NB4 (cell line): ENCODE measurements around the gene SFT2D3.

Experiments used
- DNase-seq: peaks from one replicate; pipeline ENCODE4 v3.0.0; 2010; ENCODE audit warnings: low read depth
- H3K4me3 ChIP-seq: one replicate; pipeline ENCODE4 v1.5.1; 2011; ENCODE audit warnings: mild to moderate bottlenecking, low read depth, low read length, moderate library complexity
- CTCF ChIP-seq: IDR thresholded peaks from one replicate; pipeline ENCODE4 v1.5.1; 2012; ENCODE audit warnings: low read depth, low read length
- MAX ChIP-seq: IDR thresholded peaks from 2 replicates; pipeline ENCODE4 v1.6.1; 2011; ENCODE audit warnings: low read depth, low read length
- MYC ChIP-seq: IDR thresholded peaks from 2 replicates; pipeline ENCODE4 v1.6.1; 2011; ENCODE audit warnings: low read depth, low read length
- POLR2A ChIP-seq: IDR thresholded peaks from 2 replicates; pipeline ENCODE4 v1.6.1; 2011; ENCODE audit warnings: mild to moderate bottlenecking; ENCODE audit not compliant: insufficient read length; ENCODE audit errors: extremely low read depth

The SFT2D3 gene

GRCh38 chr2:127662937-127663565, 38.2 kb upstream of the SFT2D3 start:
- TF ChIP-seq MYC (no peak), CTCF (no peak), POLR2A (no peak), MAX (no peak)

GRCh38 chr2:127663566-127664064, 37.7 kb upstream of the SFT2D3 start:
- TF ChIP-seq MYC = no peak
- TF ChIP-seq POLR2A = no peak
- TF ChIP-seq MAX = no peak
- TF ChIP-seq CTCF = no peak
- DNase-seq = no peak
- H3K4me3 ChIP-seq = no peak overlapping the region

More at GRCh38 chr2:127662937-127663565, 38.2 kb upstream of the SFT2D3 start:
- DNase-seq = no peak
- H3K4me3 ChIP-seq = no peak overlapping the region

GRCh38 chr2:127664065-127664894, 37.0 kb upstream of the SFT2D3 start:
- TF ChIP-seq CTCF (no peak), MAX (no peak), POLR2A (no peak), MYC (no peak)
- no peak for DNase-seq
- H3K4me3 ChIP-seq = no peak overlapping the region

GRCh38 chr2:127664895-127665225, 36.4 kb upstream of the SFT2D3 start:
- no peak overlapping the region for H3K4me3 ChIP-seq
- no peak for TF ChIP-seq POLR2A
- no peak for TF ChIP-seq MYC
- TF ChIP-seq CTCF = no peak
- no peak for TF ChIP-seq MAX
- no peak for DNase-seq

GRCh38 chr2:127665267-127665893, 35.9 kb upstream of the SFT2D3 start:
- TF ChIP-seq MYC (no peak), CTCF (no peak), POLR2A (no peak), MAX (no peak)
- no peak for DNase-seq
- no peak overlapping the region for H3K4me3 ChIP-seq
